Loucy (cell line): Measurements from ENCODE around the gene TTL.
"Not testable (repeated sequence)": the region's sequence is repeated elsewhere in the genome, so short reads cannot be mapped to it uniquely, and the experiment has no call there.

Experiments used
- H2AFZ ChIP-seq: fragments of 200-600 bp; sonication (generic); 2 replicates; pipeline ENCODE4 v1.6.0; 2016; ENCODE audit warnings: antibody characterized with exemption, mild to moderate bottlenecking, low read length, moderate library complexity
- H3F3A ChIP-seq: fragments of 200-600 bp; 2 replicates; pipeline ENCODE4 v1.6.0; 2016; ENCODE audit warnings: antibody characterized with exemption, low read depth, mild to moderate bottlenecking
- H3K27me3 ChIP-seq: fragments of 200-600 bp; sonication (generic); 2 replicates; pipeline ENCODE4 v1.6.1; 2014; ENCODE audit warnings: low read length, mild to moderate bottlenecking; ENCODE audit not compliant: insufficient read depth, poor library complexity, severe bottlenecking
- H3K36me3 ChIP-seq: fragments of 200-600 bp; sonication (generic); 2 replicates; pipeline ENCODE4 v1.6.1; 2016; ENCODE audit warnings: low read length; ENCODE audit not compliant: insufficient read depth
- H3K4me1 ChIP-seq: fragments of 200-600 bp; sonication (generic); 2 replicates; pipeline ENCODE4 v1.5.1; 2014; ENCODE audit warnings: low read length, mild to moderate bottlenecking; ENCODE audit not compliant: insufficient read depth, poor library complexity, severe bottlenecking
- H3K4me2 ChIP-seq: fragments of 200-600 bp; sonication (generic); 2 replicates; pipeline ENCODE4 v1.6.0; 2014; ENCODE audit warnings: antibody characterized with exemption, low read length, low read depth, mild to moderate bottlenecking; ENCODE audit not compliant: poor library complexity, severe bottlenecking
- H3K4me3 ChIP-seq: fragments of 200-600 bp; sonication (generic); 2 replicates; pipeline ENCODE4 v1.5.1; 2014; ENCODE audit warnings: low read length, mild to moderate bottlenecking, mixed read lengths; ENCODE audit not compliant: poor library complexity, severe bottlenecking
- H3K79me2 ChIP-seq: fragments of 200-600 bp; sonication (generic); 2 replicates; pipeline ENCODE4 v1.6.1; 2014; ENCODE audit warnings: low read length; ENCODE audit not compliant: insufficient read depth
- H3K9ac ChIP-seq: fragments of 200-600 bp; sonication (generic); 2 replicates; pipeline ENCODE4 v1.6.0; 2014; ENCODE audit warnings: mild to moderate bottlenecking, low read depth, low read length, moderate library complexity; ENCODE audit not compliant: poor library complexity, severe bottlenecking
- H3K9me2 ChIP-seq: fragments of 200-600 bp; sonication (generic); replicated peaks from 2 replicates; pipeline ENCODE4 v1.6.1; 2016; ENCODE audit warnings: low read depth, low read length, mixed read lengths
- H3K9me3 ChIP-seq: fragments of 200-600 bp; sonication (generic); 2 replicates; pipeline ENCODE4 v1.6.1; 2014; ENCODE audit warnings: mild to moderate bottlenecking, antibody characterized with exemption, low read length, low read depth; ENCODE audit not compliant: insufficient read depth
- H4K20me1 ChIP-seq: fragments of 200-600 bp; sonication (generic); 2 replicates; pipeline ENCODE4 v1.6.0; 2014; ENCODE audit warnings: antibody characterized with exemption, low read length, mild to moderate bottlenecking; ENCODE audit not compliant: insufficient read depth, poor library complexity, severe bottlenecking
- EZH2phosphoT487 ChIP-seq: fragments of 200-600 bp; IDR thresholded peaks from 2 replicates; pipeline ENCODE4 v1.6.1; 2018; ENCODE audit warnings: antibody characterized with exemption, mild to moderate bottlenecking, moderate library complexity, borderline replicate concordance
- TF ChIP-seq, protein P1 (sequence below): fragments of 200-600 bp; sonication (generic); conservative IDR thresholded peaks from 2 replicates; pipeline ENCODE4 v1.5.1; 2014; ENCODE audit warnings: mild to moderate bottlenecking, antibody characterized with exemption, low read length

TTL gene

GRCh38 chr2:112481528-112482233 lies at the start of gene TTL:
TTL (plus strand) TSS chr2:112482156; CDS start chr2:112482345, 189 bp downstream.
- peaks cover 38% of the 10 kb centered on the region for H3K79me2 ChIP-seq
- H3K9me2 ChIP-seq: no peaks in the 10 kb centered on the region
- no peaks in the 10 kb centered on the region for H3K36me3 ChIP-seq
- H3K4me3 ChIP-seq: peak within 1 kb of the TSS; percentile 90
- H3K9me3 ChIP-seq: no peaks in the 10 kb centered on the region
- peaks cover 32% of the 10 kb centered on the region for H3K4me1 ChIP-seq
- H3F3A ChIP-seq: no peaks in the 10 kb centered on the region
- TF ChIP-seq EZH2phosphoT487: no peak
- TF ChIP-seq, protein P1, sequence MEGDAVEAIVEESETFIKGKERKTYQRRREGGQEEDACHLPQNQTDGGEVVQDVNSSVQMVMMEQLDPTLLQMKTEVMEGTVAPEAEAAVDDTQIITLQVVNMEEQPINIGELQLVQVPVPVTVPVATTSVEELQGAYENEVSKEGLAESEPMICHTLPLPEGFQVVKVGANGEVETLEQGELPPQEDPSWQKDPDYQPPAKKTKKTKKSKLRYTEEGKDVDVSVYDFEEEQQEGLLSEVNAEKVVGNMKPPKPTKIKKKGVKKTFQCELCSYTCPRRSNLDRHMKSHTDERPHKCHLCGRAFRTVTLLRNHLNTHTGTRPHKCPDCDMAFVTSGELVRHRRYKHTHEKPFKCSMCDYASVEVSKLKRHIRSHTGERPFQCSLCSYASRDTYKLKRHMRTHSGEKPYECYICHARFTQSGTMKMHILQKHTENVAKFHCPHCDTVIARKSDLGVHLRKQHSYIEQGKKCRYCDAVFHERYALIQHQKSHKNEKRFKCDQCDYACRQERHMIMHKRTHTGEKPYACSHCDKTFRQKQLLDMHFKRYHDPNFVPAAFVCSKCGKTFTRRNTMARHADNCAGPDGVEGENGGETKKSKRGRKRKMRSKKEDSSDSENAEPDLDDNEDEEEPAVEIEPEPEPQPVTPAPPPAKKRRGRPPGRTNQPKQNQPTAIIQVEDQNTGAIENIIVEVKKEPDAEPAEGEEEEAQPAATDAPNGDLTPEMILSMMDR: no peak
- peak within 1 kb of the TSS; percentile 95 for H3K4me2 ChIP-seq
- H3K9ac ChIP-seq: peak within 1 kb of the TSS; percentile 78
- no peaks in the 10 kb centered on the region for H4K20me1 ChIP-seq
- H2AFZ ChIP-seq: peak within 1 kb of the TSS; percentile 87
- H3K27me3 ChIP-seq: no peaks in the 10 kb centered on the region

GRCh38 chr2:112432390-112432734 lies 49.6 kb upstream of the TTL start:
- H3K9me3 ChIP-seq, H4K20me1 ChIP-seq, H3K36me3 ChIP-seq, H3K4me1 ChIP-seq, H3F3A ChIP-seq, H3K9me2 ChIP-seq, H3K27me3 ChIP-seq: not testable (repeated sequence)
- peaks cover 11% of the 10 kb centered on the region for H3K79me2 ChIP-seq
- H2AFZ ChIP-seq: 0 out of 2 replicates have a peak overlapping the region, but pooled peaks have one; percentile 55
- H3K9ac ChIP-seq: peak overlapping the region; percentile 43
- peak overlapping the region; percentile 65 for H3K4me3 ChIP-seq
- peak overlapping the region; percentile 44 for H3K4me2 ChIP-seq

GRCh38 chr2:112432735-112433479 lies 49.0 kb upstream of the TTL start:
- not testable (repeated sequence) for H3K27me3 ChIP-seq, H3K9me2 ChIP-seq, H3K36me3 ChIP-seq, H3K9me3 ChIP-seq, H3K4me1 ChIP-seq, H3F3A ChIP-seq, H4K20me1 ChIP-seq
- Histone ChIP-seq H3K9ac (peak overlapping the region; percentile 43), H2AFZ (peak overlapping the region; percentile 55; the same call in 1 of the 2 replicates), H3K4me3 (peak overlapping the region; percentile 65), H3K4me2 (peak overlapping the region; percentile 44), H3K79me2 (peaks cover 11% of the 10 kb centered on the region)

DNA sequence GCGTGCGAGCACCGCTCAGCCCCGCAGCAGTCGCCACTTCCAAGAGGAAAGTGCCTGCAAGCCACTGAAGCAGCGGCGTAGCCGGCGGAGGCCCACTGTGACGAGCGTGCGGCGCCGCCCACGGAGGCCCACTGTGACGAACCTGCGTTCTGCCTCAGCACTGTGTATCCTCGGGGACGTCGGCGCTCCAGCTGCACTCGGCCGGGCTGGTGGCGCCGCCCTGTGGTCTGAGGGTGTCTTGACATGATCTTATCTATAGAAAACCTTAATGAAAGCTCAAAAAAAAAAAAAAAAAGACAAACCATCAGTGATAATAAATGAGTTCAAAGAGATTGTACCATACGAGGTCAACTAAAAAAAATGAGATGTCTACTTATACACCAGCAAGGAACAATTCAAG lies 48.5 kb upstream of the TTL start, which contains the start of gene RGPD8:
Gene RGPD8, minus strand, starts transcription at position 166 of the 400 bp plus-strand sequence. CDS start 192 bp downstream, outside the sequence.
- Histone ChIP-seq H3K79me2 (peaks cover 11% of the 10 kb centered on the region), H3K4me3 (peak within 1 kb of the TSS; percentile 65), H2AFZ (peak within 1 kb of the TSS; percentile 55; the same call in 1 of the 2 replicates), H3K4me2 (peak within 1 kb of the TSS; percentile 44), H3K9ac (peak within 1 kb of the TSS; percentile 43)
- H4K20me1 ChIP-seq, H3K9me2 ChIP-seq, H3K27me3 ChIP-seq, H3F3A ChIP-seq, H3K9me3 ChIP-seq, H3K4me1 ChIP-seq, H3K36me3 ChIP-seq: not testable (repeated sequence)
- TF ChIP-seq, protein P1: peak; percentile 44
